ENCODE measurements around the gene KATNA1.

KATNA1 gene

GRCh38 chr6:149614337-149614736 is 34.2 kb downstream of the KATNA1 start:
- DNase-seq (ENCODE audit: low read depth in 2 of 3, low spot score in 2 of 3), result no peak

- no peak for DNase-seq (ENCODE audit: low read depth in 2 of 3, low spot score in 2 of 3)
These were observed 40.0 kb downstream of the KATNA1 start for GRCh38 chr6:149608381-149608982.

GRCh38 chr6:149600508-149600907 is 48.0 kb downstream of the KATNA1 start:
- DNase-seq (ENCODE audit: low read depth in 2 of 3, low spot score in 2 of 3), result no peak

- DNase-seq (ENCODE audit: low read depth in 2 of 3, low spot score in 2 of 3), result no peak
These were observed 55.1 kb downstream of the KATNA1 start for GRCh38 chr6:149593408-149593807.

- DNase-seq (ENCODE audit: low read depth in 2 of 3, low spot score in 2 of 3), result no peak
These were observed 55.5 kb downstream of the KATNA1 start for GRCh38 chr6:149592983-149593382.

GRCh38 chr6:149586149-149586548 is 62.4 kb downstream of the KATNA1 start:
- no peak for DNase-seq (ENCODE audit: low read depth in 2 of 3, low spot score in 2 of 3)

- DNase-seq (ENCODE audit: low read depth in 2 of 3, low spot score in 2 of 3), result no peak
These were observed 67.2 kb downstream of the KATNA1 start for GRCh38 chr6:149581349-149581748.

- DNase-seq (ENCODE audit: low read depth in 2 of 3, low spot score in 2 of 3), result no peak
These were observed 67.6 kb downstream of the KATNA1 start for GRCh38 chr6:149580880-149581279.

- DNase-seq (ENCODE audit: low read depth in 2 of 3, low spot score in 2 of 3), result no peak
These were observed 80.4 kb downstream of the KATNA1 start for GRCh38 chr6:149567945-149568585.

- DNase-seq (ENCODE audit: low read depth in 2 of 3, low spot score in 2 of 3), result no peak
These were observed 81.3 kb downstream of the KATNA1 start for GRCh38 chr6:149567194-149567586.

GRCh38 chr6:149566410-149567193 is 81.9 kb downstream of the KATNA1 start:
- peak in 2 of 3 experiments; percentile 33 to 54 for DNase-seq (ENCODE audit: low read depth in 2 of 3, low spot score in 2 of 3)

- peak; percentile 91 to 93 (median 92) for DNase-seq (ENCODE audit: low read depth in 2 of 3, low spot score in 2 of 3)
These were observed 82.7 kb downstream of the KATNA1 start, which contains the start of gene GINM1 for GRCh38 chr6:149565527-149566409. GINM1 (plus strand) TSS chr6:149566375; CDS start chr6:149566415, 40 bp downstream.

GRCh38 chr6:149563928-149564325 is 84.6 kb downstream of the KATNA1 start:
- DNase-seq (ENCODE audit: low read depth in 2 of 3, low spot score in 2 of 3), result no peak

GRCh38 chr6:149563203-149563927 is 85.1 kb downstream of the KATNA1 start:
- DNase-seq (ENCODE audit: low read depth in 2 of 3, low spot score in 2 of 3), result no peak

GRCh38 chr6:149560736-149561135 is 87.8 kb downstream of the KATNA1 start:
- DNase-seq (ENCODE audit: low read depth in 2 of 3, low spot score in 2 of 3), result no peak

- DNase-seq (ENCODE audit: low read depth in 2 of 3, low spot score in 2 of 3), result no peak
These were observed 89.1 kb downstream of the KATNA1 start for GRCh38 chr6:149559389-149559788.

- DNase-seq (ENCODE audit: low read depth in 2 of 3, low spot score in 2 of 3), result no peak
These were observed 90.5 kb downstream of the KATNA1 start for GRCh38 chr6:149558029-149558428.

- DNase-seq (ENCODE audit: low read depth in 2 of 3, low spot score in 2 of 3), result no peak
These were observed 96.6 kb downstream of the KATNA1 start for GRCh38 chr6:149551920-149552319.

GRCh38 chr6:149545754-149546471 is 102.6 kb downstream of the KATNA1 start, which contains the start of gene PPIL4:
PPIL4 (minus strand) TSS chr6:149546043; CDS start chr6:149546005, 38 bp downstream.
- DNase-seq (ENCODE audit: low read depth in 2 of 3, low spot score in 2 of 3), result peak; percentile 92 to 94 (median 94)

Data from activated CD8-positive, alpha-beta memory T cell treated with anti-CD3 and anti-CD28 coated beads for 48 hours (primary cell).